Fibroblast of the aortic adventitia (primary cell): ENCODE results near the gene ATP7B. TPM values are rescaled to one million over a fixed set of nuclear protein-coding genes. Genes with fewer than 3 reads are reported as not detected.

ENCODE experiments used
- DNase-seq: peaks from one replicate; pipeline ENCODE4 v3.0.0-alpha.2; 2010; ENCODE audit warnings: low read depth
- H3K4me3 ChIP-seq: 2 replicates; pipeline ENCODE4 v1.5.1; 2011; ENCODE audit warnings: low read depth, mild to moderate bottlenecking, control low read depth, low read length, moderate library complexity
- CTCF ChIP-seq: IDR thresholded peaks from 2 replicates; pipeline ENCODE4 v1.5.1; 2011; ENCODE audit warnings: mild to moderate bottlenecking, low read length, control low read depth, inconsistent platforms; ENCODE audit not compliant: insufficient read depth
- total RNA-seq: library from RNA; depleted of rRNA; stranded (reverse); fragments of >200 nt; gene quantifications from 2 replicates; pipeline ENCODE4 v1.2.3, GENCODE V29; 2012; ENCODE audit warnings: low replicate concordance

The ATP7B gene
- total RNA-seq, 1 donor, result 1.5 TPM

GRCh38 chr13:52002361-52002760 is 8.9 kb downstream of the ATP7B start:
- DNase-seq, result no peak
- TF ChIP-seq CTCF, result no peak
- H3K4me3 ChIP-seq, result no peak overlapping the region

- peak; percentile 70 for DNase-seq
These were observed 10.0 kb downstream of the ATP7B start for GRCh38 chr13:52001120-52001731.

GRCh38 chr13:51999921-52000320 is 11.3 kb downstream of the ATP7B start:
- DNase-seq, result no peak
- no peak for TF ChIP-seq CTCF
- H3K4me3 ChIP-seq, result no peak overlapping the region

More at GRCh38 chr13:52001120-52001731, 10.0 kb downstream of the ATP7B start:
- no peak overlapping the region for H3K4me3 ChIP-seq
- TF ChIP-seq CTCF, result peak; percentile 75

- no peak overlapping the region for H3K4me3 ChIP-seq
- TF ChIP-seq CTCF, result no peak
- DNase-seq, result peak; percentile 23
These were observed 11.7 kb downstream of the ATP7B start for GRCh38 chr13:51999510-51999911.

GRCh38 chr13:51998723-51999509 is 12.3 kb downstream of the ATP7B start:
- no peak for TF ChIP-seq CTCF
- H3K4me3 ChIP-seq, result no peak overlapping the region
- DNase-seq, result peak; percentile 3

GRCh38 chr13:51997641-51998330 is 13.5 kb downstream of the ATP7B start:
- H3K4me3 ChIP-seq, result no peak overlapping the region
- no peak for DNase-seq
- no peak for TF ChIP-seq CTCF
